K562 (cell line): Measurements from ENCODE around the gene KIF21A. TPM values are rescaled to one million over a fixed set of nuclear protein-coding genes. Genes with fewer than 3 reads are reported as not detected.

Experiments
- ATAC-seq: fragments of 200-7000 bp; cut with Tn5 transposase; 3 replicates; pipeline ENCODE4 v1.9.1; 2020; ENCODE audit warnings: moderate library complexity
- BruUV-seq: library from RNA; stranded (reverse); fragments of 400-500 nt; replicated peaks from 2 replicates; lab custom pipeline; 2021; lab: Mats Ljungman, UMichigan
- CTCF ChIA-PET: fragments of 300-600 bp; formaldehyde crosslinking; extraction: SDS; loops from one replicate; lab custom pipeline; 2021; ENCODE audit warnings: low intra/inter-chr PET ratio; lab: Yijun Ruan, JAX
- POLR2A ChIA-PET: fragments of 300-600, 350-650 bp; sonication (Branson Sonifier 250); formaldehyde crosslinking; extraction: SDS; loops from one replicate; lab custom pipeline; 2021; ENCODE audit warnings: antibody characterized with exemption, inconsistent platforms; lab: Yijun Ruan, JAX
- DNase-seq, 4 experiments: peaks; one replicate each; pipeline versions ENCODE4 v3.0.0 to v3.0.0-alpha.2; 2011 to 2018; ENCODE audit warnings: low spot score in 3 of 4, mixed read lengths in 3 of 4; ENCODE audit errors: extremely low read depth in 1 of 4
- FAIRE-seq: peaks from 2 replicates; lab custom pipeline; 2011; peaks lifted over from hg19 to GRCh38; lab: Jason Lieb, UNC
- H2AFZ ChIP-seq: 2 replicates; pipeline ENCODE4 v1.6.0; 2011; ENCODE audit warnings: low read depth, low read length, control low read depth, inconsistent platforms
- H3K27ac ChIP-seq: fragments of 200-600 bp; 3 replicates; pipeline ENCODE4 v1.8.0; 2011; ENCODE audit warnings: low read depth, mild to moderate bottlenecking, control low read depth, inconsistent platforms, low read length, moderate library complexity, mixed read lengths; ENCODE audit errors: extremely low read depth
- H3K27me3 ChIP-seq, 2 experiments: fragments of 300-600 bp in 1 of 2; 2 replicates in 1 of 2; 3 replicates in 1 of 2; pipeline versions ENCODE4 v1.6.0 to v1.8.0; 2011; ENCODE audit warnings: inconsistent platforms in 2 of 2, low read length in 2 of 2, mild to moderate bottlenecking in 1 of 2, mixed read lengths in 1 of 2, moderate library complexity in 1 of 2; ENCODE audit not compliant: control insufficient read depth in 2 of 2, insufficient read depth in 2 of 2
- H3K36me3 ChIP-seq: fragments of 300-600 bp; 3 replicates; pipeline ENCODE4 v1.8.0; 2011; ENCODE audit warnings: mild to moderate bottlenecking, low read length, inconsistent platforms; ENCODE audit not compliant: control insufficient read depth, insufficient read depth
- H3K4me1 ChIP-seq, 2 experiments: fragments of 200-600 bp in 1 of 2; replicated peaks in 1 of 2; 2 replicates in 1 of 2; 3 replicates in 1 of 2; pipeline versions ENCODE4 v1.5.1 to v1.8.0; 2011; ENCODE audit warnings: inconsistent platforms in 2 of 2, low read length in 2 of 2, mild to moderate bottlenecking in 1 of 2, mixed read lengths in 1 of 2, moderate library complexity in 1 of 2; ENCODE audit not compliant: control insufficient read depth in 2 of 2, insufficient read depth in 2 of 2
- H3K4me2 ChIP-seq: 2 replicates; pipeline ENCODE4 v1.6.1; 2011; ENCODE audit warnings: low read length, control low read depth, inconsistent platforms, mixed read lengths; ENCODE audit not compliant: insufficient read depth
- H3K4me3 ChIP-seq: fragments of 200-600 bp; sonication (generic), shearing (Covaris generic); 2 replicates; pipeline ENCODE4 v1.5.1; 2016; ENCODE audit warnings: control low read depth, inconsistent platforms
- H3K79me2 ChIP-seq: fragments of 200-600 bp; 3 replicates; pipeline ENCODE4 v1.8.0; 2011; ENCODE audit warnings: low read length, inconsistent platforms; ENCODE audit not compliant: control insufficient read depth, insufficient read depth
- H3K9ac ChIP-seq, 2 experiments: 2 replicates each; pipeline versions ENCODE4 v1.6.0 to v1.6.1; 2011; ENCODE audit warnings: low read depth in 2 of 2, low read length in 2 of 2, control low read depth in 1 of 2, inconsistent platforms in 1 of 2, mild to moderate bottlenecking in 1 of 2, mixed read lengths in 1 of 2; ENCODE audit not compliant: insufficient read depth in 1 of 2
- H3K9me1 ChIP-seq: one replicate; pipeline ENCODE4 v1.6.0; 2011; ENCODE audit warnings: inconsistent platforms, mild to moderate bottlenecking, low read length, moderate library complexity; ENCODE audit not compliant: control insufficient read depth, insufficient read depth
- H3K9me3 ChIP-seq: replicated peaks from 2 replicates; pipeline ENCODE4 v1.5.1; 2011; ENCODE audit warnings: low read depth, low read length, inconsistent platforms; ENCODE audit not compliant: control insufficient read depth, insufficient read depth
- H4K20me1 ChIP-seq: replicated peaks from 2 replicates; pipeline ENCODE4 v1.6.1; 2011; ENCODE audit warnings: low read length, inconsistent platforms, mixed read lengths; ENCODE audit not compliant: control insufficient read depth, insufficient read depth
- CCAR2 ChIP-seq: fragments of 200-400 bp; formaldehyde crosslinking; IDR thresholded peaks from 2 replicates; pipeline ENCODE4 v1.6.1; 2017; ENCODE audit warnings: mild to moderate bottlenecking, low read depth, low read length
- CTBP1 ChIP-seq: fragments of 450-650 bp; IDR thresholded peaks from 2 replicates; pipeline ENCODE4 v1.6.1; 2016; ENCODE audit warnings: borderline replicate concordance
- CUX1 ChIP-seq: fragments of 200-800 bp; sonication (Bioruptor generic); IDR thresholded peaks from 2 replicates; pipeline ENCODE4 v1.6.1; 2016; ENCODE audit warnings: missing genetic modification characterization, missing compliant biosample characterization
- RB1 ChIP-seq: fragments of 450-650 bp; IDR thresholded peaks from 2 replicates; pipeline ENCODE4 v1.6.1; 2017; ENCODE audit warnings: low read depth, mild to moderate bottlenecking
- SMARCA4 ChIP-seq: fragments of 450-650 bp; IDR thresholded peaks from 2 replicates; pipeline ENCODE4 v1.6.1; 2016
- ZNF436 ChIP-seq: fragments of 250-450, 450-650 bp; sonication (Bioruptor Pico); formaldehyde crosslinking; IDR thresholded peaks from 2 replicates; pipeline ENCODE4 v1.7.0; 2020; ENCODE audit warnings: mild to moderate bottlenecking
- WGBS: fragments of 100-300 bp; shearing (Covaris generic); methylation state at CpG from one replicate; pipeline ENCODE4 v1.1.6; 2016; ENCODE audit warnings: low coverage, mixed read lengths; ENCODE audit not compliant: insufficient coverage; ENCODE audit errors: missing lambda C conversion rate; 5-methylcytosine and 5-hydroxymethylcytosine counted together
- in situ Hi-C: fragments of 300-500 bp; cut with MboI; formaldehyde crosslinking; loops from 4 replicates; pipeline ENCODE4 v1.15.0; 2018; ENCODE audit warnings: inconsistent platforms, mixed read lengths
- intact Hi-C: fragments of 100-400 bp; cut with micrococcal nuclease; formaldehyde crosslinking; loops from 2 replicates; pipeline ENCODE4 v1.14.2; 2022
- polyA plus RNA-seq, 8 experiments: library from polyadenylated mRNA; depleted of rRNA in 4 of 8; stranded (reverse) in 5 of 8; unstranded in 3 of 8; fragments of >200 nt; fragmentation: Nextera tagmentation in 2 of 8; fragmentation: Illumina TruSeq in 1 of 8; extraction: Ambion mirVana in 2 of 8; extraction: Trizol in 1 of 8; gene quantifications; 2 replicates each; pipeline versions ENCODE4 v1.2.1 to v1.2.3, GENCODE V29; 2011 to 2014; ENCODE audit warnings: inconsistent platforms in 1 of 8, missing spikeins in 1 of 8
- total RNA-seq, 7 experiments: library from RNA; depleted of rRNA in 6 of 7; stranded (reverse); fragments of >200 nt in 6 of 7; fragmentation: Illumina TruSeq in 2 of 7; extraction: Trizol in 2 of 7; gene quantifications; 2 replicates each; pipeline versions ENCODE4 v1.2.1 to v1.2.3, GENCODE V29; 2011 to 2021; ENCODE audit warnings: low replicate concordance in 1 of 7
- TF ChIP-seq, protein P1 (sequence below), 2 experiments: fragments of 450-650 bp in 1 of 2; sonication (generic) in 1 of 2; formaldehyde crosslinking in 1 of 2; IDR thresholded peaks in 1 of 2; conservative IDR thresholded peaks in 1 of 2; 2 replicates each; pipeline versions ENCODE4 v1.6.1 to v1.8.1; 2016 to 2023; ENCODE audit warnings: mild to moderate bottlenecking in 2 of 2, moderate library complexity in 2 of 2, inconsistent platforms in 1 of 2, missing genetic modification reagents in 1 of 2

KIF21A gene
- total and polyA plus RNA-seq, 9 of the 15 experiments (the other 6 are each of a cell fraction or from before 2014, with no cell fraction given) = 17.7 to 45.0 (median 30.3) TPM

- Histone ChIP-seq H3K27me3 (no peaks in the 10 kb centered on the region), H3K4me3 (no peak overlapping the region), H3K9ac (no peak overlapping the region), H3K79me2 (no peaks in the 10 kb centered on the region), H3K4me1 (no peaks in the 10 kb centered on the region), H3K27ac (no peak overlapping the region), H3K36me3 (peaks cover 36% of the 10 kb centered on the region; the same call in 2 of the 3 replicates), H3K9me3 (no peaks in the 10 kb centered on the region), H3K9me1 (no peaks in the 10 kb centered on the region), H4K20me1 (no peaks in the 10 kb centered on the region), H3K4me2 (no peak overlapping the region), H2AFZ (no peak overlapping the region)
- CTCF ChIA-PET = no interaction called here
- intact Hi-C loops = no loop called here
- in situ Hi-C loops = no loop called here
- FAIRE-seq (no peak), DNase-seq (no peak), ATAC-seq (no peak)
- POLR2A ChIA-PET = no interaction called here
- TF ChIP-seq, protein P1, sequence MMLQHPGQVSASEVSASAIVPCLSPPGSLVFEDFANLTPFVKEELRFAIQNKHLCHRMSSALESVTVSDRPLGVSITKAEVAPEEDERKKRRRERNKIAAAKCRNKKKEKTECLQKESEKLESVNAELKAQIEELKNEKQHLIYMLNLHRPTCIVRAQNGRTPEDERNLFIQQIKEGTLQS (IDR thresholded peaks at IDR 0.05) = peak; percentile 43
- TF ChIP-seq, protein P1 (CRISPR knock-in tag; conservative IDR thresholded peaks at IDR 0.05) = no peak
- no peak for TF ChIP-seq SMARCA4
- BruUV-seq = no TSS peak
These were observed 128.4 kb downstream of the KIF21A start for GRCh38 chr12:39314547-39314946.

- no peaks in the 10 kb centered on the region for H4K20me1 ChIP-seq
- intact Hi-C loops = no loop called here
- no peaks in the 10 kb centered on the region for H3K4me1 ChIP-seq
- H3K36me3 ChIP-seq = peaks cover 40% of the 10 kb centered on the region; the same call in 2 of the 3 replicates
- no peaks in the 10 kb centered on the region for H3K27me3 ChIP-seq
- ATAC-seq (no peak), DNase-seq (no peak), FAIRE-seq (no peak)
- no peaks in the 10 kb centered on the region for H3K79me2 ChIP-seq
- H3K4me2 ChIP-seq = no peak overlapping the region
- no TSS peak for BruUV-seq
- WGBS = 93% methylated on average over 4 of the region's 4 CpGs
- in situ Hi-C loops = no loop called here
- no peak overlapping the region for H3K27ac ChIP-seq
- no peak overlapping the region for H3K4me3 ChIP-seq
- H2AFZ ChIP-seq = no peak overlapping the region
- no peaks in the 10 kb centered on the region for H3K9me3 ChIP-seq
- no peak for TF ChIP-seq ZNF436 (CRISPR knock-in tag)
- TF ChIP-seq RB1 = no peak
- TF ChIP-seq CUX1 (CRISPR knock-in tag) = no peak
- TF ChIP-seq CTBP1 = no peak
- no peak for TF ChIP-seq CCAR2
- no peaks in the 10 kb centered on the region for H3K9me1 ChIP-seq
- H3K9ac ChIP-seq = no peak overlapping the region
- ChIA-PET CTCF (no interaction called here), POLR2A (no interaction called here)
These were observed 133.4 kb downstream of the KIF21A start for GRCh38 chr12:39309516-39309915.
